Measurements from ENCODE around the gene NPPC. TPM values are rescaled to one million over a fixed set of nuclear protein-coding genes. Genes with fewer than 3 reads are reported as not detected.

The NPPC gene
- total and polyA plus RNA-seq, 10 of the 15 experiments (the other 5 are each of a cell fraction or from before 2014, with no cell fraction given): 0.15 TPM; not detected in 9

DNA sequence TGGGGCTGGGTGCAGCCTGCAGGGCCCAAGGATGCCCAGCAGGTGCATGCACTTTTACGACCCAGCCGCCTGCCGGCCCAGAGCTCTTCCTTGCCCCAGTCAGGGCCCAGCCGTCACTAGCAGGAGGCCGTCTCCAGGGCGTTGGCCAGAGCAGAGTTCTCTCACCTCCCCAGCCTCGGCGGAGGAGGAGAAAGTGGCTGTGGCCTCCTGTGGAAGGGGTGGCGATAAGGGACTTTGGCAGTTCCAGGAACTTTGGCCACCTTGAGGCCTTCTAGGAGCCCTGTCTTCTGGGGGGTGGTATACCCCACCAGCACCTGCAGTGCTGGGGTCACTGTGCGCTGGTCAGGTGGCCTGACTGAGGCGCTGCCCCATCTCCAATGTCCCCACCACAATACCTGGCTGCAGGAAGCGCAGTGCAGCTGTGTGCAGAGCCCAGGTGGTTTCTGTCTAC lies 22.0 kb downstream of the NPPC start:
- Histone ChIP-seq H3K36me3 (ENCODE audit: control insufficient read depth in 2 of 2, insufficient read depth in 2 of 2, low read length in 1 of 2) (no peaks in the 10 kb centered on the region), H3K79me2 (ENCODE audit: control insufficient read depth, insufficient read depth, low read length) (no peaks in the 10 kb centered on the region), H3K27me3 (replicated peaks in 1 of 2; ENCODE audit: control insufficient read depth in 2 of 2, insufficient read depth in 2 of 2, low read length in 1 of 2) (no peaks in the 10 kb centered on the region; a peak in 1 of 4 replicates), H3K9ac (ENCODE audit: control insufficient read depth, insufficient read depth, low read length) (no peak overlapping the region), H3K4me2 (ENCODE audit: control insufficient read depth, insufficient read depth) (no peak overlapping the region), H3K9me3 (replicated peaks; ENCODE audit: control insufficient read depth, insufficient read depth, low read length) (no peaks in the 10 kb centered on the region), H3K27ac (ENCODE audit: control insufficient read depth, insufficient read depth) (no peak overlapping the region), H4K20me1 (ENCODE audit: control insufficient read depth, insufficient read depth) (no peaks in the 10 kb centered on the region), H3K4me3 (no peak overlapping the region), H2AFZ (ENCODE audit: control insufficient read depth, low read depth, low read length) (no peak overlapping the region), H3K4me1 (ENCODE audit: control insufficient read depth, insufficient read depth, low read length) (no peaks in the 10 kb centered on the region)
- ATAC-seq (no peak), DNase-seq (ENCODE audit: low read depth, low spot score) (no peak), FAIRE-seq (no peak)
- intact Hi-C loops (cut with micrococcal nuclease; ENCODE audit: unreplicated experiment): no loop called here
- SMC1A ChIA-PET (ENCODE audit: uncharacterized antibody, unreplicated experiment): no interaction called here
- POLR2A ChIA-PET: interaction anchor here (0.6 kb wide), 1 partner anchor 185 kb away, joined by 3 read pairs; no protein-coding TSS in a partner anchor
- no TSS peak for BruUV-seq (replicated peaks)
- RAD21 ChIA-PET (ENCODE audit: unreplicated experiment): no interaction called here
- CTCF ChIA-PET: interaction anchor here (0.5 to 4.1 kb wide), 3 partner anchors 38 to 423 kb away, joined by 3 to 33 read pairs (median 4); no protein-coding TSS in a partner anchor
- in situ Hi-C loops (cut with MboI): no loop called here
- WGBS (ENCODE audit: insufficient coverage, insufficient replicate concordance, low lambda C conversion rate, missing lambda C conversion rate): 54% methylated on average over 12 of the region's 12 CpGs
- TF ChIP-seq SMAD5 (IDR thresholded peaks at IDR 0.05; ENCODE audit: low read depth): no peak
- TF ChIP-seq MLLT1 (IDR thresholded peaks at IDR 0.05): no peak
- TF ChIP-seq RAD21 (IDR thresholded peaks at IDR 0.05; ENCODE audit: insufficient read depth, low read depth, low read length): no peak
- no peak for TF ChIP-seq GABPA (IDR thresholded peaks at IDR 0.05; ENCODE audit: low read depth)
- TF ChIP-seq SIN3A (IDR thresholded peaks at IDR 0.05; ENCODE audit: low read depth, low read length): no peak
- TF ChIP-seq ZBTB4 (CRISPR knock-in tag; IDR thresholded peaks at IDR 0.05): no peak
- TF ChIP-seq E2F8 (IDR thresholded peaks at IDR 0.05; ENCODE audit: low read depth, partially characterized antibody): no peak
- TF ChIP-seq, protein P1, sequence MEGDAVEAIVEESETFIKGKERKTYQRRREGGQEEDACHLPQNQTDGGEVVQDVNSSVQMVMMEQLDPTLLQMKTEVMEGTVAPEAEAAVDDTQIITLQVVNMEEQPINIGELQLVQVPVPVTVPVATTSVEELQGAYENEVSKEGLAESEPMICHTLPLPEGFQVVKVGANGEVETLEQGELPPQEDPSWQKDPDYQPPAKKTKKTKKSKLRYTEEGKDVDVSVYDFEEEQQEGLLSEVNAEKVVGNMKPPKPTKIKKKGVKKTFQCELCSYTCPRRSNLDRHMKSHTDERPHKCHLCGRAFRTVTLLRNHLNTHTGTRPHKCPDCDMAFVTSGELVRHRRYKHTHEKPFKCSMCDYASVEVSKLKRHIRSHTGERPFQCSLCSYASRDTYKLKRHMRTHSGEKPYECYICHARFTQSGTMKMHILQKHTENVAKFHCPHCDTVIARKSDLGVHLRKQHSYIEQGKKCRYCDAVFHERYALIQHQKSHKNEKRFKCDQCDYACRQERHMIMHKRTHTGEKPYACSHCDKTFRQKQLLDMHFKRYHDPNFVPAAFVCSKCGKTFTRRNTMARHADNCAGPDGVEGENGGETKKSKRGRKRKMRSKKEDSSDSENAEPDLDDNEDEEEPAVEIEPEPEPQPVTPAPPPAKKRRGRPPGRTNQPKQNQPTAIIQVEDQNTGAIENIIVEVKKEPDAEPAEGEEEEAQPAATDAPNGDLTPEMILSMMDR (IDR thresholded peaks at IDR 0.05 in 2 of 3, conservative IDR thresholded peaks at IDR 0.05 in 1 of 3; ENCODE audit: control insufficient read depth in 2 of 3, extremely low read depth in 1 of 3, insufficient read depth in 1 of 3, low read depth in 3 of 3, low read length in 3 of 3): no peak
- TF ChIP-seq, protein P2, sequence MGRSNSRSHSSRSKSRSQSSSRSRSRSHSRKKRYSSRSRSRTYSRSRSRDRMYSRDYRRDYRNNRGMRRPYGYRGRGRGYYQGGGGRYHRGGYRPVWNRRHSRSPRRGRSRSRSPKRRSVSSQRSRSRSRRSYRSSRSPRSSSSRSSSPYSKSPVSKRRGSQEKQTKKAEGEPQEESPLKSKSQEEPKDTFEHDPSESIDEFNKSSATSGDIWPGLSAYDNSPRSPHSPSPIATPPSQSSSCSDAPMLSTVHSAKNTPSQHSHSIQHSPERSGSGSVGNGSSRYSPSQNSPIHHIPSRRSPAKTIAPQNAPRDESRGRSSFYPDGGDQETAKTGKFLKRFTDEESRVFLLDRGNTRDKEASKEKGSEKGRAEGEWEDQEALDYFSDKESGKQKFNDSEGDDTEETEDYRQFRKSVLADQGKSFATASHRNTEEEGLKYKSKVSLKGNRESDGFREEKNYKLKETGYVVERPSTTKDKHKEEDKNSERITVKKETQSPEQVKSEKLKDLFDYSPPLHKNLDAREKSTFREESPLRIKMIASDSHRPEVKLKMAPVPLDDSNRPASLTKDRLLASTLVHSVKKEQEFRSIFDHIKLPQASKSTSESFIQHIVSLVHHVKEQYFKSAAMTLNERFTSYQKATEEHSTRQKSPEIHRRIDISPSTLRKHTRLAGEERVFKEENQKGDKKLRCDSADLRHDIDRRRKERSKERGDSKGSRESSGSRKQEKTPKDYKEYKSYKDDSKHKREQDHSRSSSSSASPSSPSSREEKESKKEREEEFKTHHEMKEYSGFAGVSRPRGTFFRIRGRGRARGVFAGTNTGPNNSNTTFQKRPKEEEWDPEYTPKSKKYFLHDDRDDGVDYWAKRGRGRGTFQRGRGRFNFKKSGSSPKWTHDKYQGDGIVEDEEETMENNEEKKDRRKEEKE (IDR thresholded peaks at IDR 0.05): no peak
